Psoas muscle (tissue), 8 donors: ENCODE data around the gene NXPE4. TPM values are rescaled to one million over a fixed set of nuclear protein-coding genes. Genes with fewer than 3 reads are reported as not detected.

ENCODE experiments used
- ATAC-seq, 4 donors: fragments of 200-7000 bp; cut with Tn5 transposase; one replicate each; pipeline ENCODE4 v1.9.1; 2020; ENCODE audit warnings: moderate library complexity in 3 of 4, mild to moderate bottlenecking in 2 of 4
- DNase-seq, 2 donors: peaks; one replicate each; pipeline ENCODE4 v3.0.0-alpha.2; 2020
- H3K27ac ChIP-seq: fragments of 200-600 bp; one replicate; pipeline ENCODE4 v1.8.0; 2022
- H3K27me3 ChIP-seq, 3 donors: fragments of 200-600 bp in 1 of 3; one replicate each; pipeline versions ENCODE4 v1.6.1 to v1.8.0; 2013 to 2022; ENCODE audit warnings: low read length in 2 of 3, mild to moderate bottlenecking in 2 of 3, moderate library complexity in 1 of 3; ENCODE audit not compliant: insufficient read depth in 3 of 3
- H3K36me3 ChIP-seq, 2 donors: fragments of 200-600 bp in 1 of 2; one replicate each; pipeline versions ENCODE4 v1.6.1 to v1.8.0; 2013 to 2022; ENCODE audit warnings: low read depth in 1 of 2, mild to moderate bottlenecking in 1 of 2, moderate library complexity in 1 of 2; ENCODE audit not compliant: insufficient read depth in 1 of 2
- H3K4me1 ChIP-seq: fragments of 200-600 bp; one replicate; pipeline ENCODE4 v1.8.0; 2022
- H3K4me3 ChIP-seq: fragments of 200-600 bp; one replicate; pipeline ENCODE4 v1.8.0; 2022; ENCODE audit warnings: mild to moderate bottlenecking
- H3K9me3 ChIP-seq: fragments of 200-600 bp; one replicate; pipeline ENCODE4 v1.8.0; 2022
- WGBS, 3 donors: extraction: QIAGEN DNeasy Blood & Tissue Kit; methylation state at CpG; one replicate each; pipeline versions ENCODE4 v1.1.6 to v1.1.7; 2013; 5-methylcytosine and 5-hydroxymethylcytosine counted together
- intact Hi-C, 2 donors: fragments of 100-400 bp; cut with DNase I; formaldehyde crosslinking; loops; one replicate each; pipeline versions ENCODE4 v1.11.0 to v1.14.2; 2022
- polyA plus RNA-seq, 3 donors: library from polyadenylated mRNA; stranded (reverse); fragments of 200-250 nt; gene quantifications; one replicate each; pipeline ENCODE4 v1.2.3, GENCODE V29; 2013
- total RNA-seq, 4 donors: library from RNA; stranded (reverse); fragmentation: NEBNext Ultra II Directional in 2 of 4; extraction: Animal tissue kit (Norgen Biotek cat#: 25700) in 2 of 4; gene quantifications; one replicate each; pipeline versions ENCODE4 v1.2.1 to v1.2.4, GENCODE V29; 2021 to 2023
- TF ChIP-seq, protein P1 (sequence below): fragments of 200-600 bp; IDR thresholded peaks from one replicate; pipeline ENCODE4 v1.8.0; 2022; ENCODE audit warnings: antibody characterized with exemption
- donor health status: healthy with polysubstance abuse.
- donor health status: DM: no; HTN: no; CAD: no; lungs with moderate emphysema.
- donor health status: Bipolar disorder and iron deficiency.
- donor health status: healthy.
- donor health status: DM: yes; HTN: yes; CAD: no.
- donor health status: DM: no; HTN: no; CAD: no.
- donor health status: DM: no; HTN: no; CAD: no.
- donor health status: DM: yes; HTN: yes; CAD: no.

NXPE4 gene
- total and polyA plus RNA-seq, 7 donors: not detected

DNA sequence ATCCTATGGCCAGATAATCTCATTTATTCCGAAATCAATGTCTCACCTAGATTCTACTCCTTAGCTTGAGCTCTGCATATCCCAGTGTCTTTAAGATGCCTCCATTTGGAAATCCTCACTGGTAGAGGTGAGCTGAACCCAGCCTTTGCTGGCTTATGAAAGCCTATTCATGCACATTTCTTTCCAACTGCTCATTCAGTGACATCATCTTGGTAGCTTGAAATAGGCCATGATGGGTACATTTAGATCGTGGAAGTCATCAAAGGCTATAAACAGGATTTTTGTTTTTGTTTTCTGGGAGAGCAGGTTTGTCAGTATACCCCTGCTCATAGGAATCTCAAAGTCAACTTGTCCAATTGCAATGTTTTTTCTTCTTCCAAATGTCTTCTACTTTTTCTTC, 41.9 kb downstream of the NXPE4 start:
- DNase-seq: no peak
- ATAC-seq: peak; percentile 49 to 79 (median 62)
- H3K9me3 ChIP-seq: no peaks in the 10 kb centered on the region
- 65 to 83% (median 76%) methylated on average over 2 of the region's 2 CpGs for WGBS, 3 donors
- no peak overlapping the region for H3K4me3 ChIP-seq
- intact Hi-C loops: no loop called here
- no peaks in the 10 kb centered on the region for H3K27me3 ChIP-seq
- no peaks in the 10 kb centered on the region for H3K36me3 ChIP-seq
- peak overlapping the region; percentile 33 for H3K27ac ChIP-seq
- H3K4me1 ChIP-seq: no peaks in the 10 kb centered on the region
- TF ChIP-seq, protein P1, sequence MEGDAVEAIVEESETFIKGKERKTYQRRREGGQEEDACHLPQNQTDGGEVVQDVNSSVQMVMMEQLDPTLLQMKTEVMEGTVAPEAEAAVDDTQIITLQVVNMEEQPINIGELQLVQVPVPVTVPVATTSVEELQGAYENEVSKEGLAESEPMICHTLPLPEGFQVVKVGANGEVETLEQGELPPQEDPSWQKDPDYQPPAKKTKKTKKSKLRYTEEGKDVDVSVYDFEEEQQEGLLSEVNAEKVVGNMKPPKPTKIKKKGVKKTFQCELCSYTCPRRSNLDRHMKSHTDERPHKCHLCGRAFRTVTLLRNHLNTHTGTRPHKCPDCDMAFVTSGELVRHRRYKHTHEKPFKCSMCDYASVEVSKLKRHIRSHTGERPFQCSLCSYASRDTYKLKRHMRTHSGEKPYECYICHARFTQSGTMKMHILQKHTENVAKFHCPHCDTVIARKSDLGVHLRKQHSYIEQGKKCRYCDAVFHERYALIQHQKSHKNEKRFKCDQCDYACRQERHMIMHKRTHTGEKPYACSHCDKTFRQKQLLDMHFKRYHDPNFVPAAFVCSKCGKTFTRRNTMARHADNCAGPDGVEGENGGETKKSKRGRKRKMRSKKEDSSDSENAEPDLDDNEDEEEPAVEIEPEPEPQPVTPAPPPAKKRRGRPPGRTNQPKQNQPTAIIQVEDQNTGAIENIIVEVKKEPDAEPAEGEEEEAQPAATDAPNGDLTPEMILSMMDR: no peak

DNA sequence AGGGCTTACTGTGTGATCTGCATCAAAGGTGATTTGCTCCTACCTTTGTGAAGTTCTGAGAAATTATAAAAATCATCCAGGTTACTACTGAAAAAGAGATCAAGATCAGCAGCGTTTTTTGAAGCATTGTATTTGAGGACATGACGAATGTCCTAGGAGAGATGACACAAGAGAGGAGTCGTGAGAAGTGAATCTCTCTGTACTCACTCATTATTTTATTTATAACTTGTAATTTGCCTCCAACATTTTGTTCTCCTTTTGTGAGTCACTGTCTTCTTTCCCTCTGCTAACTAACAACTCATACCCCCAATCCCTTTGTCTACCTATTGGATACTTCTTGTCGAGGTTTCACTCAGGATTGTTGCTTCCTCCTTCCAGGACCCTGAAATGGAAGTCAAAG, 44.5 kb downstream of the NXPE4 start:
- intact Hi-C loops: no loop called here
- no peak overlapping the region for H3K27ac ChIP-seq
- no peaks in the 10 kb centered on the region for H3K36me3 ChIP-seq
- no peak for DNase-seq
- H3K27me3 ChIP-seq: no peaks in the 10 kb centered on the region
- 66 to 86% (median 76%) methylated on average over 4 of the region's 4 CpGs for WGBS, 3 donors
- H3K4me1 ChIP-seq: no peaks in the 10 kb centered on the region
- no peaks in the 10 kb centered on the region for H3K9me3 ChIP-seq
- peak; percentile 25 to 67 (median 58) for ATAC-seq
- no peak overlapping the region for H3K4me3 ChIP-seq
- TF ChIP-seq, protein P1: no peak

DNA sequence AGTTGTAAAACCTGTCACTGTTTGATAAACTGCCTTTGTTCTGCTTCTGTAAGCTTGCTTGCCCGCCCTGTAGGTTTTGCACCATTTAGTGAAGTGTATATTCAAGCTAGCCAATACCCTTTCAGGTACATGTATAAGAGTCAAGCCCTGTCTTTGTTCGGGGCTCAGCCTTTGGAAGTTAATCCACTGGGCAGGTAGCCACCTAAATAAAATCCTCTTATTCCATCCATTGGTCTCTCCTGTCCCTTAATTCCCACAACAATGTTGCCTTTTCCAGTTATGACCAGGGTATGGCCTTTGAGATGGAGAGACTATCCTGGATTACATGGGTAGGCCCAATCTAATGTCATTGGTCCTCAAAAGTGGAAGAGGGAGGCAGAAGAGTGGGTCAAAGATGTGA, 69.9 kb downstream of the NXPE4 start:
- Histone ChIP-seq H3K27ac (no peak overlapping the region), H3K36me3 (no peaks in the 10 kb centered on the region), H3K4me3 (no peak overlapping the region), H3K9me3 (no peaks in the 10 kb centered on the region), H3K4me1 (no peaks in the 10 kb centered on the region), H3K27me3 (no peaks in the 10 kb centered on the region)
- DNase-seq (no peak), ATAC-seq (no peak)
- intact Hi-C loops: no loop called here
- 72 to 74% (median 73%) methylated on average over 2 of the region's 2 CpGs for WGBS, 3 donors
- TF ChIP-seq, protein P1: no peak

DNA sequence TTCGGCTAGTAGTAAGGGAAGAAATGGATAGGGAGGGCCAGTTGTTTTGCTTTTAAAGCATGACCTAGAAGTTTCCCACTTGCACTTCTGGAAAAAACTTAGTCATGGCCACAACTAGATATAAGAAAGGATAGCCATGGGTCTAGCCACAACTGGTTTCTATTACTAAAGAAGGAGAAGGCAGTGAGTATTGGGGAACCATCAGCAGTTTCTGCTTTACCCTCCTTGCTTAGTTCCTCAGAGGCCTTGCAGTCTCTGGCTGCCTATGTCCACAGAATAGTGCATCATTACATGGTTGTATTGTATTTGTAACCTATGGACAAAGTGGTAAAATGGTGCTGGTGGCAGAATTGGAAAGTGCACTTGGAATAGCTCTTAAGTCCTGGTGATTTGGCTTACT, 71.5 kb downstream of the NXPE4 start:
- intact Hi-C loops: no loop called here
- Histone ChIP-seq H3K4me1 (no peaks in the 10 kb centered on the region), H3K27ac (no peak overlapping the region), H3K36me3 (no peaks in the 10 kb centered on the region), H3K9me3 (no peaks in the 10 kb centered on the region), H3K4me3 (no peak overlapping the region), H3K27me3 (no peaks in the 10 kb centered on the region)
- TF ChIP-seq, protein P1: no peak
- ATAC-seq: no peak
- 80 to 96% (median 91%) methylated on average over 1 of the region's 1 CpG for WGBS, 3 donors
- no peak for DNase-seq

DNA sequence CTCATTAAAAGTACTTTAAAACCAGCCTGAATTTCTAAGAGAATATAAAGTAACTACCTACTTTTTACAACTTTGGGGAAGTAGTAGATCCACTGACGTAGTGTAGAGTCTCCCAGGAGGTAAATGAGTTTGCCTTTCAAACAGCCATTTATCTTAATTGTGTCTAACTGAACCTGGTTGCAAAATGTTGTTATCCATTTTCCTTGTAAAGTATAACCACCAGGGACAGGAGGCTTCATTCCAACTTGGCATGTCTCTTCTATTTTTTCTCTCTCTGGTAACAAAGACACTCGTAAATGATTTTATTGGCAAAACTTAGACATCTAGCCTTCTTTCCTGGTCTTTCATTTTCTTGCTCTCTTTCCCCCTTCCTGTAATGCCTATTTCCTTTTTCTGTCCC, 72.8 kb downstream of the NXPE4 start:
- Histone ChIP-seq H3K36me3 (no peaks in the 10 kb centered on the region), H3K9me3 (no peaks in the 10 kb centered on the region), H3K27ac (no peak overlapping the region), H3K4me3 (no peak overlapping the region), H3K27me3 (no peaks in the 10 kb centered on the region), H3K4me1 (no peaks in the 10 kb centered on the region)
- 43 to 57% (median 55%) methylated on average over 2 of the region's 2 CpGs for WGBS, 3 donors
- TF ChIP-seq, protein P1: no peak
- DNase-seq (no peak), ATAC-seq (no peak)
- intact Hi-C loops: no loop called here
